H9 (cell line): ENCODE results near the gene SVEP1. TPM values are rescaled to one million over a fixed set of nuclear protein-coding genes. Genes with fewer than 3 reads are reported as not detected.

Source experiments
- DNase-seq: peaks from one replicate; pipeline ENCODE4 v3.0.0-alpha.2; 2017
- H2AFZ ChIP-seq: one replicate; pipeline ENCODE4 v1.6.1; 2013; ENCODE audit warnings: mild to moderate bottlenecking, low read length, control low read depth, moderate library complexity
- H2AK5ac ChIP-seq: 2 replicates; pipeline ENCODE4 v1.6.1; 2013; ENCODE audit warnings: low read length, control low read depth, mixed read lengths; ENCODE audit not compliant: insufficient read length
- H2BK120ac ChIP-seq: one replicate; pipeline ENCODE4 v1.6.1; 2013; ENCODE audit warnings: low read depth, mild to moderate bottlenecking, low read length, control low read depth, inconsistent platforms; ENCODE audit not compliant: poor library complexity, severe bottlenecking
- H2BK12ac ChIP-seq: 2 replicates; pipeline ENCODE4 v1.6.1; 2013; ENCODE audit warnings: low read length, control low read depth, mixed read lengths, low read depth; ENCODE audit not compliant: insufficient read length
- H2BK15ac ChIP-seq: 2 replicates; pipeline ENCODE4 v1.6.1; 2013; ENCODE audit warnings: low read depth, low read length, control low read depth
- H2BK20ac ChIP-seq: one replicate; pipeline ENCODE4 v1.6.1; 2013; ENCODE audit warnings: low read depth, mild to moderate bottlenecking, low read length, control low read depth, inconsistent platforms; ENCODE audit not compliant: poor library complexity, severe bottlenecking
- H2BK5ac ChIP-seq: 2 replicates; pipeline ENCODE4 v1.6.1; 2013; ENCODE audit warnings: low read length, control low read depth, mixed read lengths; ENCODE audit not compliant: insufficient read length
- H3K14ac ChIP-seq: 2 replicates; pipeline ENCODE4 v1.6.1; 2013; ENCODE audit warnings: low read length, control low read depth; ENCODE audit not compliant: insufficient read depth
- H3K18ac ChIP-seq: 2 replicates; pipeline ENCODE4 v1.6.1; 2013; ENCODE audit warnings: low read depth, mild to moderate bottlenecking, mixed read lengths, low read length, control low read depth; ENCODE audit not compliant: insufficient read length
- H3K23ac ChIP-seq: 2 replicates; pipeline ENCODE4 v1.6.1; 2013; ENCODE audit warnings: low read length, control low read depth, mixed read lengths, low read depth; ENCODE audit not compliant: insufficient read length
- H3K23me2 ChIP-seq: 2 replicates; pipeline ENCODE4 v1.6.1; 2013; ENCODE audit warnings: low read depth, mild to moderate bottlenecking, mixed read lengths, low read length, control low read depth; ENCODE audit not compliant: insufficient read length, poor library complexity, severe bottlenecking
- H3K27ac ChIP-seq: 2 replicates; pipeline ENCODE4 v1.5.1; 2013; ENCODE audit warnings: low read length, control low read depth, mixed read lengths, low read depth; ENCODE audit not compliant: insufficient read length
- H3K27me3 ChIP-seq: 2 replicates; pipeline ENCODE4 v1.6.1; 2013; ENCODE audit warnings: low read length, control low read depth, inconsistent platforms; ENCODE audit not compliant: insufficient read depth
- H3K4ac ChIP-seq: 2 replicates; pipeline ENCODE4 v1.6.1; 2013; ENCODE audit warnings: low read depth, mild to moderate bottlenecking, control low read depth, inconsistent platforms, low read length, moderate library complexity
- H3K4me1 ChIP-seq: 2 replicates; pipeline ENCODE4 v1.6.1; 2013; ENCODE audit warnings: low read length, control low read depth, inconsistent platforms; ENCODE audit not compliant: insufficient read depth
- H3K4me2 ChIP-seq: 2 replicates; pipeline ENCODE4 v1.6.1; 2013; ENCODE audit warnings: low read length, control low read depth, mixed read lengths; ENCODE audit not compliant: insufficient read length, insufficient read depth
- H3K56ac ChIP-seq: 2 replicates; pipeline ENCODE4 v1.6.1; 2013; ENCODE audit warnings: low read depth, mild to moderate bottlenecking, mixed read lengths, low read length, control low read depth; ENCODE audit not compliant: insufficient read length
- H3K79me1 ChIP-seq: 2 replicates; pipeline ENCODE4 v1.6.1; 2013; ENCODE audit warnings: low read depth, mild to moderate bottlenecking, moderate library complexity, low read length, control low read depth, inconsistent platforms; ENCODE audit not compliant: insufficient read depth, poor library complexity, severe bottlenecking
- H3K79me2 ChIP-seq: 2 replicates; pipeline ENCODE4 v1.6.1; 2013; ENCODE audit warnings: low read length, control low read depth, inconsistent platforms; ENCODE audit not compliant: insufficient read depth
- H3K9ac ChIP-seq: 2 replicates; pipeline ENCODE4 v1.6.1; 2013; ENCODE audit warnings: low read length, control low read depth, mixed read lengths; ENCODE audit not compliant: insufficient read length; ENCODE audit errors: extremely low read depth
- H3K9me3 ChIP-seq: one replicate; pipeline ENCODE4 v1.6.1; 2013; ENCODE audit warnings: low read depth, low read length, inconsistent platforms; ENCODE audit not compliant: control insufficient read depth
- H3T11ph ChIP-seq: one replicate; pipeline ENCODE4 v1.6.1; 2013; ENCODE audit warnings: mild to moderate bottlenecking, low read length, control low read depth, inconsistent platforms
- H4K20me1 ChIP-seq: one replicate; pipeline ENCODE4 v1.6.1; 2013; ENCODE audit not compliant: control insufficient read depth, insufficient read length, insufficient read depth
- H4K5ac ChIP-seq: 2 replicates; pipeline ENCODE4 v1.6.1; 2013; ENCODE audit warnings: low read depth, mild to moderate bottlenecking, mixed read lengths, low read length, control low read depth; ENCODE audit not compliant: insufficient read length
- H4K8ac ChIP-seq: replicated peaks from 2 replicates; pipeline ENCODE4 v1.6.1; 2013; ENCODE audit warnings: low read length, control low read depth, mixed read lengths, low read depth; ENCODE audit not compliant: insufficient read length
- H4K91ac ChIP-seq: 2 replicates; pipeline ENCODE4 v1.6.1; 2013; ENCODE audit warnings: low read depth, mild to moderate bottlenecking, moderate library complexity, mixed read lengths, low read length, control low read depth; ENCODE audit not compliant: insufficient read length
- H3K27ac Mint-ChIP-seq, 3 experiments: 2 replicates in 2 of 3; 3 replicates in 1 of 3; pipeline ENCODE4 v1.8.0; 2020 to 2021; ENCODE audit warnings: mixed read lengths in 3 of 3, mild to moderate bottlenecking in 1 of 3, moderate library complexity in 1 of 3
- H3K27me3 Mint-ChIP-seq: 2 replicates; pipeline ENCODE4 v1.8.0; 2021; ENCODE audit warnings: low read depth, mild to moderate bottlenecking, moderate library complexity, mixed read lengths
- H3K36me3 Mint-ChIP-seq, 3 experiments: 2 replicates in 2 of 3; 3 replicates in 1 of 3; pipeline ENCODE4 v1.8.0; 2020 to 2021; ENCODE audit warnings: low read depth in 3 of 3, mixed read lengths in 3 of 3; ENCODE audit not compliant: insufficient read depth in 1 of 3
- H3K4me1 Mint-ChIP-seq, 2 experiments: 2 replicates each; pipeline ENCODE4 v1.8.0; 2020; ENCODE audit warnings: mixed read lengths in 2 of 2
- H3K4me3 Mint-ChIP-seq, 2 experiments: 2 replicates in 1 of 2; 3 replicates in 1 of 2; pipeline ENCODE4 v1.8.0; 2020 to 2021; ENCODE audit warnings: mild to moderate bottlenecking in 2 of 2, mixed read lengths in 2 of 2, moderate library complexity in 1 of 2
- H3K9me3 Mint-ChIP-seq, 2 experiments: 2 replicates in 1 of 2; 3 replicates in 1 of 2; pipeline ENCODE4 v1.8.0; 2020; ENCODE audit warnings: mild to moderate bottlenecking in 2 of 2, mixed read lengths in 2 of 2, moderate library complexity in 1 of 2
- WGBS: extraction: QIAGEN DNeasy Blood & Tissue Kit; methylation state at CpG from one replicate; pipeline ENCODE4 v1.1.7; 2013; ENCODE audit warnings: missing lambda C conversion rate, low lambda C conversion rate, mixed read lengths; ENCODE audit not compliant: insufficient read length; ENCODE audit errors: extremely low coverage; 5-methylcytosine and 5-hydroxymethylcytosine counted together
- total RNA-seq: library from RNA; stranded (reverse); gene quantifications from 2 replicates; pipeline ENCODE4 v1.2.1, GENCODE V29; 2021
- TF ChIP-seq, protein P1 (sequence below): fragments of 200-600 bp; sonication (generic); conservative IDR thresholded peaks from 3 replicates; pipeline ENCODE4 v1.8.0; 2021; ENCODE audit warnings: antibody characterized with exemption, mild to moderate bottlenecking

Gene SVEP1
- total RNA-seq, 1 experiment from 2014 or later: 0.17 TPM

GRCh38 chr9:110509792-110510191 is 69.7 kb downstream of the SVEP1 start:
- DNase-seq: no peak
- no peak overlapping the region for H3K4me3 Mint-ChIP-seq
- H3K27ac Mint-ChIP-seq: no peak overlapping the region
- Histone ChIP-seq H3K79me2 (no peaks in the 10 kb centered on the region), H2BK20ac (no peak overlapping the region), H2AFZ (no peak overlapping the region), H2AK5ac (no peak overlapping the region), H3K4me2 (no peak overlapping the region), H3K23ac (no peak overlapping the region), H3K79me1 (no peaks in the 10 kb centered on the region), H3K56ac (no peak overlapping the region), H3T11ph (no peak overlapping the region), H3K4me1 (no peaks in the 10 kb centered on the region), H3K9me3 (no peaks in the 10 kb centered on the region), H3K14ac (no peak overlapping the region), H2BK5ac (no peak overlapping the region), H4K91ac (no peak overlapping the region), H4K5ac (no peak overlapping the region), H3K4ac (no peak overlapping the region), H2BK12ac (no peak overlapping the region), H3K23me2 (no peaks in the 10 kb centered on the region), H2BK120ac (no peak overlapping the region), H3K27me3 (no peaks in the 10 kb centered on the region), H2BK15ac (no peak overlapping the region; the same call in 1 of the 2 replicates), H3K9ac (no peak overlapping the region), H3K18ac (no peak overlapping the region), H3K27ac (no peak overlapping the region), H4K20me1 (no peaks in the 10 kb centered on the region), H4K8ac (no peak overlapping the region)
- no peaks in the 10 kb centered on the region for H3K9me3 Mint-ChIP-seq
- no CpG with 5 or more reads among the region's 1 CpG for WGBS
- H3K4me1 Mint-ChIP-seq: no peaks in the 10 kb centered on the region
- TF ChIP-seq, protein P1, sequence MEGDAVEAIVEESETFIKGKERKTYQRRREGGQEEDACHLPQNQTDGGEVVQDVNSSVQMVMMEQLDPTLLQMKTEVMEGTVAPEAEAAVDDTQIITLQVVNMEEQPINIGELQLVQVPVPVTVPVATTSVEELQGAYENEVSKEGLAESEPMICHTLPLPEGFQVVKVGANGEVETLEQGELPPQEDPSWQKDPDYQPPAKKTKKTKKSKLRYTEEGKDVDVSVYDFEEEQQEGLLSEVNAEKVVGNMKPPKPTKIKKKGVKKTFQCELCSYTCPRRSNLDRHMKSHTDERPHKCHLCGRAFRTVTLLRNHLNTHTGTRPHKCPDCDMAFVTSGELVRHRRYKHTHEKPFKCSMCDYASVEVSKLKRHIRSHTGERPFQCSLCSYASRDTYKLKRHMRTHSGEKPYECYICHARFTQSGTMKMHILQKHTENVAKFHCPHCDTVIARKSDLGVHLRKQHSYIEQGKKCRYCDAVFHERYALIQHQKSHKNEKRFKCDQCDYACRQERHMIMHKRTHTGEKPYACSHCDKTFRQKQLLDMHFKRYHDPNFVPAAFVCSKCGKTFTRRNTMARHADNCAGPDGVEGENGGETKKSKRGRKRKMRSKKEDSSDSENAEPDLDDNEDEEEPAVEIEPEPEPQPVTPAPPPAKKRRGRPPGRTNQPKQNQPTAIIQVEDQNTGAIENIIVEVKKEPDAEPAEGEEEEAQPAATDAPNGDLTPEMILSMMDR: no peak
- H3K27me3 Mint-ChIP-seq: no peaks in the 10 kb centered on the region; the same call in 1 of the 2 replicates
- H3K36me3 Mint-ChIP-seq: no peaks in the 10 kb centered on the region
